Measurements from ENCODE around the gene TSPAN1. TPM values are rescaled to one million over a fixed set of nuclear protein-coding genes. Genes with fewer than 3 reads are reported as not detected.
A peak's percentile ranks its signal among the peaks of the same experiment; 100 is the strongest.

Gene TSPAN1
- total RNA-seq, 2 experiments from 2014 or later, result not detected

- peak overlapping the region; percentile 88 for H3K4me3 Mint-ChIP-seq
- H3K27ac Mint-ChIP-seq, result no peak overlapping the region
- CTCF ChIA-PET, result interaction anchor here (0.6 to 2.6 kb wide), 5 partner anchors 17 to 104 kb away, joined by 3 to 9 read pairs (median 5); partner anchors contain the start of gene LRRC41
- ATAC-seq, result no peak
- H3K9me3 Mint-ChIP-seq (ENCODE audit: low read depth), result no peaks in the 10 kb centered on the region
- DNase-seq, result no peak
- H3K27me3 Mint-ChIP-seq, result no peaks in the 10 kb centered on the region
- H3K4me1 Mint-ChIP-seq, result peaks cover 21% of the 10 kb centered on the region
- no peaks in the 10 kb centered on the region for H3K36me3 Mint-ChIP-seq
These were observed 24.4 kb downstream of the TSPAN1 start for GRCh38 chr1:46199233-46199749.

- peak overlapping the region; percentile 71 for H3K4me3 Mint-ChIP-seq
- H3K4me1 Mint-ChIP-seq, result peaks cover 11% of the 10 kb centered on the region
- no peaks in the 10 kb centered on the region for H3K36me3 Mint-ChIP-seq
These were observed 29.0 kb downstream of the TSPAN1 start for GRCh38 chr1:46203738-46204405.

GRCh38 chr1:46204406-46204742, 29.5 kb downstream of the TSPAN1 start:
- no peak for ATAC-seq
- Mint-ChIP-seq H3K27me3 (no peaks in the 10 kb centered on the region), H3K4me3 (no peak overlapping the region)

More at GRCh38 chr1:46203738-46204405, 29.0 kb downstream of the TSPAN1 start:
- ATAC-seq (no peak), DNase-seq (no peak)
- CTCF ChIA-PET, result interaction anchor here (0.6 to 2.3 kb wide), 3 partner anchors 20 to 634 kb away, joined by 3 to 11 read pairs (median 3); no protein-coding TSS in a partner anchor
- Mint-ChIP-seq H3K9me3 (ENCODE audit: low read depth) (no peaks in the 10 kb centered on the region), H3K27ac (no peak overlapping the region), H3K27me3 (no peaks in the 10 kb centered on the region)

GRCh38 chr1:46205141-46205540, 30.3 kb downstream of the TSPAN1 start:
- no peaks in the 10 kb centered on the region for H3K9me3 Mint-ChIP-seq (ENCODE audit: low read depth)
- H3K4me1 Mint-ChIP-seq, result peaks cover 5% of the 10 kb centered on the region
- DNase-seq (no peak), ATAC-seq (no peak)
- no peak overlapping the region for H3K4me3 Mint-ChIP-seq
- CTCF ChIA-PET, result interaction anchor here (0.7 to 2.1 kb wide), 2 partner anchors 18 to 316 kb away, joined by 3 to 9 read pairs; no protein-coding TSS in a partner anchor
- H3K27ac Mint-ChIP-seq, result no peak overlapping the region
- no peaks in the 10 kb centered on the region for H3K27me3 Mint-ChIP-seq
- H3K36me3 Mint-ChIP-seq, result no peaks in the 10 kb centered on the region

More at GRCh38 chr1:46204406-46204742, 29.5 kb downstream of the TSPAN1 start:
- Mint-ChIP-seq H3K4me1 (peaks cover 7% of the 10 kb centered on the region), H3K36me3 (no peaks in the 10 kb centered on the region), H3K9me3 (ENCODE audit: low read depth) (no peaks in the 10 kb centered on the region), H3K27ac (no peak overlapping the region)
- CTCF ChIA-PET, result interaction anchor here (0.6 to 2.3 kb wide), 3 partner anchors 20 to 634 kb away, joined by 3 to 11 read pairs (median 3); no protein-coding TSS in a partner anchor
- DNase-seq, result no peak

GRCh38 chr1:46205791-46206190, 30.9 kb downstream of the TSPAN1 start:
- H3K4me3 Mint-ChIP-seq, result no peak overlapping the region
- H3K9me3 Mint-ChIP-seq (ENCODE audit: low read depth), result no peaks in the 10 kb centered on the region
- no peaks in the 10 kb centered on the region for H3K27me3 Mint-ChIP-seq
- ATAC-seq (no peak), DNase-seq (no peak)
- no peak overlapping the region for H3K27ac Mint-ChIP-seq
- no peaks in the 10 kb centered on the region for H3K36me3 Mint-ChIP-seq
- CTCF ChIA-PET, result interaction anchor here (2.1 kb wide), 1 partner anchor 18 kb away, joined by 9 read pairs; no protein-coding TSS in a partner anchor
- peaks cover 5% of the 10 kb centered on the region for H3K4me1 Mint-ChIP-seq

GRCh38 chr1:46206399-46206798, 31.5 kb downstream of the TSPAN1 start:
- DNase-seq (no peak), ATAC-seq (no peak)
- H3K27ac Mint-ChIP-seq, result no peak overlapping the region
- no peaks in the 10 kb centered on the region for H3K36me3 Mint-ChIP-seq
- CTCF ChIA-PET, result interaction anchor here (2.1 kb wide), 1 partner anchor 17 kb away, joined by 9 read pairs; no protein-coding TSS in a partner anchor
- no peaks in the 10 kb centered on the region for H3K27me3 Mint-ChIP-seq
- H3K9me3 Mint-ChIP-seq (ENCODE audit: low read depth), result no peaks in the 10 kb centered on the region
- H3K4me3 Mint-ChIP-seq, result no peak overlapping the region
- peaks cover 5% of the 10 kb centered on the region for H3K4me1 Mint-ChIP-seq

GRCh38 chr1:46210561-46210960, 35.7 kb downstream of the TSPAN1 start:
- no peak for DNase-seq
- no peaks in the 10 kb centered on the region for H3K4me1 Mint-ChIP-seq

GRCh38 chr1:46211051-46211450, 36.2 kb downstream of the TSPAN1 start:
- ATAC-seq (no peak), DNase-seq (no peak)
- CTCF ChIA-PET, result interaction anchor here (1.9 kb wide), 1 partner anchor 13 kb away, joined by 7 read pairs; no protein-coding TSS in a partner anchor
- H3K4me3 Mint-ChIP-seq, result no peak overlapping the region
- no peaks in the 10 kb centered on the region for H3K36me3 Mint-ChIP-seq
- H3K9me3 Mint-ChIP-seq (ENCODE audit: low read depth), result no peaks in the 10 kb centered on the region
- H3K27ac Mint-ChIP-seq, result no peak overlapping the region
- no peaks in the 10 kb centered on the region for H3K4me1 Mint-ChIP-seq
- H3K27me3 Mint-ChIP-seq, result no peaks in the 10 kb centered on the region

More at GRCh38 chr1:46210561-46210960, 35.7 kb downstream of the TSPAN1 start:
- Mint-ChIP-seq H3K27ac (no peak overlapping the region), H3K9me3 (ENCODE audit: low read depth) (no peaks in the 10 kb centered on the region), H3K36me3 (no peaks in the 10 kb centered on the region), H3K4me3 (no peak overlapping the region), H3K27me3 (no peaks in the 10 kb centered on the region)
- CTCF ChIA-PET, result interaction anchor here (1.9 kb wide), 1 partner anchor 13 kb away, joined by 7 read pairs; no protein-coding TSS in a partner anchor
- no peak for ATAC-seq

- H3K27me3 Mint-ChIP-seq, result no peaks in the 10 kb centered on the region
- H3K4me1 Mint-ChIP-seq, result no peaks in the 10 kb centered on the region
- no peaks in the 10 kb centered on the region for H3K9me3 Mint-ChIP-seq (ENCODE audit: low read depth)
- H3K4me3 Mint-ChIP-seq, result no peak overlapping the region
- ATAC-seq, result no peak
- no peaks in the 10 kb centered on the region for H3K36me3 Mint-ChIP-seq
- no peak overlapping the region for H3K27ac Mint-ChIP-seq
- no peak for DNase-seq
- CTCF ChIA-PET, result interaction anchor here (1.3 kb wide), 1 partner anchor 8 kb away, joined by 3 read pairs; no protein-coding TSS in a partner anchor
These were observed 40.6 kb downstream of the TSPAN1 start for GRCh38 chr1:46215504-46215903.

- CTCF ChIA-PET, result interaction anchor here (1.5 to 1.7 kb wide), 3 partner anchors 9 to 182 kb away, joined by 4 to 5 read pairs (median 4); no protein-coding TSS in a partner anchor
- no peaks in the 10 kb centered on the region for H3K36me3 Mint-ChIP-seq
These were observed 43.6 kb downstream of the TSPAN1 start for GRCh38 chr1:46218443-46218842.

GRCh38 chr1:46219551-46220520, 44.9 kb downstream of the TSPAN1 start:
- CTCF ChIA-PET, result interaction anchor here (0.6 to 1.7 kb wide), 5 partner anchors 8 to 183 kb away, joined by 3 to 4 read pairs (median 4); no protein-coding TSS in a partner anchor
- no peak for ATAC-seq
- Mint-ChIP-seq H3K27ac (no peak overlapping the region), H3K9me3 (ENCODE audit: low read depth) (no peaks in the 10 kb centered on the region), H3K36me3 (no peaks in the 10 kb centered on the region), H3K27me3 (no peaks in the 10 kb centered on the region), H3K4me3 (no peak overlapping the region), H3K4me1 (peaks cover 4% of the 10 kb centered on the region)
- no peak for DNase-seq

More at GRCh38 chr1:46218443-46218842, 43.6 kb downstream of the TSPAN1 start:
- no peak overlapping the region for H3K27ac Mint-ChIP-seq
- no peaks in the 10 kb centered on the region for H3K9me3 Mint-ChIP-seq (ENCODE audit: low read depth)
- no peak for DNase-seq
- no peaks in the 10 kb centered on the region for H3K27me3 Mint-ChIP-seq
- H3K4me3 Mint-ChIP-seq, result no peak overlapping the region
- no peak for ATAC-seq
- H3K4me1 Mint-ChIP-seq, result peaks cover 1% of the 10 kb centered on the region

GRCh38 chr1:46220808-46221207, 45.9 kb downstream of the TSPAN1 start:
- Mint-ChIP-seq H3K27me3 (no peaks in the 10 kb centered on the region), H3K36me3 (no peaks in the 10 kb centered on the region), H3K4me3 (no peak overlapping the region), H3K9me3 (ENCODE audit: low read depth) (no peaks in the 10 kb centered on the region), H3K27ac (no peak overlapping the region), H3K4me1 (peaks cover 4% of the 10 kb centered on the region)
- ATAC-seq, result no peak
- DNase-seq, result no peak
- CTCF ChIA-PET, result interaction anchor here (1.0 kb wide), 1 partner anchor 24 kb away, joined by 4 read pairs; no protein-coding TSS in a partner anchor

- Mint-ChIP-seq H3K4me1 (peaks cover 4% of the 10 kb centered on the region), H3K27me3 (no peaks in the 10 kb centered on the region), H3K36me3 (no peaks in the 10 kb centered on the region), H3K9me3 (ENCODE audit: low read depth) (no peaks in the 10 kb centered on the region), H3K27ac (no peak overlapping the region), H3K4me3 (no peak overlapping the region)
- CTCF ChIA-PET, result interaction anchor here (0.7 to 1.6 kb wide), 3 partner anchors 23 to 39 kb away, joined by 3 to 5 read pairs (median 3); no protein-coding TSS in a partner anchor
- ATAC-seq (no peak), DNase-seq (no peak)
These were observed 46.9 kb downstream of the TSPAN1 start for GRCh38 chr1:46221749-46222148.
